CD1c-positive myeloid dendritic cell (primary cell): ENCODE results near the gene PDE12.
"Not testable (repeated sequence)": the region's sequence is repeated elsewhere in the genome, so short reads cannot be mapped to it uniquely, and the experiment has no call there.

ENCODE experiments used
- DNase-seq: peaks from one replicate; pipeline ENCODE4 v3.0.0-alpha.2; 2016; ENCODE audit errors: extremely low spot score

The PDE12 gene

GRCh38 chr3:57586778-57587177, 30.7 kb downstream of the PDE12 start:
- DNase-seq, result no peak

- no peak for DNase-seq
Measured at GRCh38 chr3:57587905-57588304, 31.8 kb downstream of the PDE12 start.

GRCh38 chr3:57592306-57592705, 36.2 kb downstream of the PDE12 start:
- no peak for DNase-seq

- DNase-seq, result no peak
Measured at GRCh38 chr3:57594144-57594543, 38.1 kb downstream of the PDE12 start.

- no peak for DNase-seq
Measured at GRCh38 chr3:57594576-57594975, 38.5 kb downstream of the PDE12 start.

- peak; percentile 83 for DNase-seq
Measured at GRCh38 chr3:57596495-57597126, 40.5 kb downstream of the PDE12 start.

- DNase-seq, result peak; percentile 99
Measured at GRCh38 chr3:57597127-57597923, 41.3 kb downstream of the PDE12 start, which contains the start of gene ARF4. TSS of gene ARF4 (minus strand) at chr3:57597344. CDS start at chr3:57597140, 204 bp downstream.

- no peak for DNase-seq
Measured at GRCh38 chr3:57598765-57599360, 42.8 kb downstream of the PDE12 start.

- no peak for DNase-seq
Measured at GRCh38 chr3:57600195-57600594, 44.1 kb downstream of the PDE12 start.

GRCh38 chr3:57604971-57605370, 48.9 kb downstream of the PDE12 start:
- no peak for DNase-seq

- no peak for DNase-seq
Measured at GRCh38 chr3:57605683-57606082, 49.6 kb downstream of the PDE12 start.

GRCh38 chr3:57611870-57612269, 55.8 kb downstream of the PDE12 start:
- not testable (repeated sequence) for DNase-seq

- DNase-seq, result no peak
Measured at GRCh38 chr3:57616233-57616632, 60.2 kb downstream of the PDE12 start.
